ENCODE measurements around the gene VAPA.

The VAPA gene

GRCh38 chr18:9969247-9969646 is 55.4 kb downstream of the VAPA start:
- Histone ChIP-seq H3K4me1 (ENCODE audit: control insufficient read depth, low read depth, low read length) (no peaks in the 10 kb centered on the region), H3K27ac (ENCODE audit: low read length) (no peak overlapping the region), H3K4me3 (ENCODE audit: low read length) (no peak overlapping the region), H3K36me3 (ENCODE audit: control insufficient read depth, low read depth, low read length) (no peaks in the 10 kb centered on the region), H3K27me3 (ENCODE audit: control insufficient read depth, insufficient read depth, low read length) (no peaks in the 10 kb centered on the region), H3K9me3 (ENCODE audit: control insufficient read depth, low read depth, low read length) (no peaks in the 10 kb centered on the region), H3K9ac (ENCODE audit: low read length) (no peak overlapping the region)

DNA sequence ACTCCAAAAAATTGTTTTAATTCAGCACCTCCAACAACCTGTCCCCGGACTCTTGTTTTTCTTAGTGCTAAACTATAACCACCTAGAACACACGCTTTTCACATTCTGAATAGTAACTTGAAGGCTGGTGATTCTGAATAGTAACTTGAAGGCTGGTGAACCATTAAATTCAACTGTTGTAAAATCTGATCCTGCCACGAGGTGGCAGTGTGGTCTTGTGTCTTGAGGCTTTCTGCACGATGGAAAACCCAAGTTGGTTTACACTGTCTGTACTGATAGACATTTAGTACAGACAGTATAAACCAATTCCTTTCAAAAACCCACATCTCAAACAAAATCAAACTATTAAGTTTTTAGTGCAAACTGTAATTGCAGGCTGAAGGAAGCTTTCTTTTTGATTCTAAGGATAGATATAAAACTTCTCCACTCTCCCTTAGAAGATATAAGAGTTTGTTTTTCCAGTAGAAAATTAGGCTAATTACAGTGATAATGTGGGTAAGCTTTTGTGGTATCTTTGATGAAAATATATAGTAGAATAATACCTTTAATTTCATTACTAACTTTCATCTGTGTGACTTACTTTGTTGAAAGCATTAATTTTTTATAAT is 57.6 kb downstream of the VAPA start:
- Histone ChIP-seq H3K9ac (ENCODE audit: low read length) (no peak overlapping the region), H3K27me3 (ENCODE audit: control insufficient read depth, insufficient read depth, low read length) (no peaks in the 10 kb centered on the region), H3K36me3 (ENCODE audit: control insufficient read depth, low read depth, low read length) (no peaks in the 10 kb centered on the region), H3K9me3 (ENCODE audit: control insufficient read depth, low read depth, low read length) (peaks cover 11% of the 10 kb centered on the region), H3K27ac (ENCODE audit: low read length) (no peak overlapping the region), H3K4me3 (ENCODE audit: low read length) (no peak overlapping the region), H3K4me1 (ENCODE audit: control insufficient read depth, low read depth, low read length) (no peaks in the 10 kb centered on the region)

- Histone ChIP-seq H3K4me1 (ENCODE audit: control insufficient read depth, low read depth, low read length) (no peaks in the 10 kb centered on the region), H3K27me3 (ENCODE audit: control insufficient read depth, insufficient read depth, low read length) (no peaks in the 10 kb centered on the region), H3K9ac (ENCODE audit: low read length) (no peak overlapping the region), H3K36me3 (ENCODE audit: control insufficient read depth, low read depth, low read length) (no peaks in the 10 kb centered on the region), H3K9me3 (ENCODE audit: control insufficient read depth, low read depth, low read length) (peaks cover 11% of the 10 kb centered on the region), H3K4me3 (ENCODE audit: low read length) (no peak overlapping the region), H3K27ac (ENCODE audit: low read length) (no peak overlapping the region)
Measured at GRCh38 chr18:9973470-9973869, 59.7 kb downstream of the VAPA start.

DNA sequence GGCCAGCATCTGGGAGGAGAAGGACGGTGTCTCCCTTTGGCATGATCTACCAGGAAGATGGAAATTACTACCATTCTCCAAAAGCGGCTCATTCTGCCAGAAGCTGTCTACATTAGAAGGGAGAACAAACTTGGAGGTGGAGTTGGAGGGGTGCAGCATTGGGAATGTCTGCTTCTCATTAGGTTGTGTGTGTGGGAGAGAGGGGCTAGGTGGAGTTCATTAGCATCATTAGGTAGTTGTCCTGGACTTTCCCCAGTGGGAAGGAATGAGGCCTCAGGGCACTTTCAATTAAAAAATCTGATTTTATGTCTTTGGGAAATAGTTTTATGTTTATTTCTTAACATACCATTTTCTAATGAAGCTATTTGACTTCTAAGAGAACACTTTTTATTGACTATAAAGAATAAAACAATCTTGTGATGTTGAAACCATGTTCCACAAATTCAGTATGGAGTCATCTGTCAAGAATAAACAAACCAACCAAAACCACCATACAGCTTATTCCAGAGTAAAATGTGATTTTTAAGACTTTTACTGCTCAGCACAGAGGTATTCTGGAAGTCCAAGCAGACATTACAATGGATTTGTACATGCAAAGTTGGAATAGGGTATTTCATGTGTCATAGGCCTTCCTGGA is 60.6 kb downstream of the VAPA start:
- Histone ChIP-seq H3K4me1 (ENCODE audit: control insufficient read depth, low read depth, low read length) (no peaks in the 10 kb centered on the region), H3K9me3 (ENCODE audit: control insufficient read depth, low read depth, low read length) (peaks cover 11% of the 10 kb centered on the region), H3K9ac (ENCODE audit: low read length) (no peak overlapping the region), H3K27ac (ENCODE audit: low read length) (no peak overlapping the region), H3K4me3 (ENCODE audit: low read length) (no peak overlapping the region), H3K27me3 (ENCODE audit: control insufficient read depth, insufficient read depth, low read length) (no peaks in the 10 kb centered on the region), H3K36me3 (ENCODE audit: control insufficient read depth, low read depth, low read length) (no peaks in the 10 kb centered on the region)

GRCh38 chr18:9975658-9976057 is 61.8 kb downstream of the VAPA start:
- Histone ChIP-seq H3K4me1 (ENCODE audit: control insufficient read depth, low read depth, low read length) (no peaks in the 10 kb centered on the region), H3K27me3 (ENCODE audit: control insufficient read depth, insufficient read depth, low read length) (no peaks in the 10 kb centered on the region), H3K4me3 (ENCODE audit: low read length) (no peak overlapping the region), H3K27ac (ENCODE audit: low read length) (no peak overlapping the region), H3K36me3 (ENCODE audit: control insufficient read depth, low read depth, low read length) (no peaks in the 10 kb centered on the region), H3K9me3 (ENCODE audit: control insufficient read depth, low read depth, low read length) (peaks cover 11% of the 10 kb centered on the region), H3K9ac (ENCODE audit: low read length) (no peak overlapping the region)

- no peaks in the 10 kb centered on the region for H3K27me3 ChIP-seq (ENCODE audit: control insufficient read depth, insufficient read depth, low read length)
- H3K27ac ChIP-seq (ENCODE audit: low read length) = no peak overlapping the region
- no peak overlapping the region for H3K9ac ChIP-seq (ENCODE audit: low read length)
- H3K4me3 ChIP-seq (ENCODE audit: low read length) = no peak overlapping the region
- H3K9me3 ChIP-seq (ENCODE audit: control insufficient read depth, low read depth, low read length) = no peaks in the 10 kb centered on the region
- H3K4me1 ChIP-seq (ENCODE audit: control insufficient read depth, low read depth, low read length) = no peaks in the 10 kb centered on the region
- no peaks in the 10 kb centered on the region for H3K36me3 ChIP-seq (ENCODE audit: control insufficient read depth, low read depth, low read length)
Measured at GRCh38 chr18:9982711-9983110, 68.9 kb downstream of the VAPA start.

- Histone ChIP-seq H3K36me3 (ENCODE audit: control insufficient read depth, low read depth, low read length) (no peaks in the 10 kb centered on the region), H3K4me1 (ENCODE audit: control insufficient read depth, low read depth, low read length) (no peaks in the 10 kb centered on the region)
Measured at GRCh38 chr18:9984080-9984479, 70.3 kb downstream of the VAPA start.

DNA sequence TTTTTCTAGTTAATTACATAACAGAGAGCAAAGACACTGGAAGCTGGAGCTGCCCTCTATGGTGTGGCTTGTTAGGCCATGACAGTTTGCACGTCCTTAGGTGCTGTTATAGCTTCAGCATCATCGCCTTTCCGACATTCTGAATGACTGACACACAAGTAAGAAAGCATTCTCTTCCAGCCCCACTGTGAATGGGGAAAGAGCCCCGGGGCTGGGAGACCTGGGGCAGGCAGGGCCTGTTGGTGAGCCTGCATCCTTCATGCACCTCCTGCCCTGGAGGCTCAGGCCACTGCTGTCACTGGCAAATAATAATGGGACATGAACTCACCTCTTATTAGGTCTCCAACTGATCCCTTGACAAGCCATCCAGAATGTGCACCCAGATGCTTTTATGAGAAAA is 71.8 kb downstream of the VAPA start:
- Histone ChIP-seq H3K4me1 (ENCODE audit: control insufficient read depth, low read depth, low read length) (no peaks in the 10 kb centered on the region), H3K36me3 (ENCODE audit: control insufficient read depth, low read depth, low read length) (no peaks in the 10 kb centered on the region), H3K27ac (ENCODE audit: low read length) (no peak overlapping the region), H3K9me3 (ENCODE audit: control insufficient read depth, low read depth, low read length) (no peaks in the 10 kb centered on the region), H3K9ac (ENCODE audit: low read length) (no peak overlapping the region), H3K27me3 (ENCODE audit: control insufficient read depth, insufficient read depth, low read length) (no peaks in the 10 kb centered on the region), H3K4me3 (ENCODE audit: low read length) (no peak overlapping the region)

More at GRCh38 chr18:9984080-9984479, 70.3 kb downstream of the VAPA start:
- H3K4me3 ChIP-seq (ENCODE audit: low read length) = no peak overlapping the region
- no peaks in the 10 kb centered on the region for H3K27me3 ChIP-seq (ENCODE audit: control insufficient read depth, insufficient read depth, low read length)
- H3K9ac ChIP-seq (ENCODE audit: low read length) = no peak overlapping the region
- H3K9me3 ChIP-seq (ENCODE audit: control insufficient read depth, low read depth, low read length) = no peaks in the 10 kb centered on the region
- H3K27ac ChIP-seq (ENCODE audit: low read length) = no peak overlapping the region

GRCh38 chr18:9986156-9986930 is 72.5 kb downstream of the VAPA start:
- H3K4me1 ChIP-seq (ENCODE audit: control insufficient read depth, low read depth, low read length) = no peaks in the 10 kb centered on the region
- no peak overlapping the region for H3K9ac ChIP-seq (ENCODE audit: low read length)
- H3K27me3 ChIP-seq (ENCODE audit: control insufficient read depth, insufficient read depth, low read length) = no peaks in the 10 kb centered on the region
- H3K4me3 ChIP-seq (ENCODE audit: low read length) = no peak overlapping the region
- no peaks in the 10 kb centered on the region for H3K36me3 ChIP-seq (ENCODE audit: control insufficient read depth, low read depth, low read length)
- no peak overlapping the region for H3K27ac ChIP-seq (ENCODE audit: low read length)
- H3K9me3 ChIP-seq (ENCODE audit: control insufficient read depth, low read depth, low read length) = no peaks in the 10 kb centered on the region

DNA sequence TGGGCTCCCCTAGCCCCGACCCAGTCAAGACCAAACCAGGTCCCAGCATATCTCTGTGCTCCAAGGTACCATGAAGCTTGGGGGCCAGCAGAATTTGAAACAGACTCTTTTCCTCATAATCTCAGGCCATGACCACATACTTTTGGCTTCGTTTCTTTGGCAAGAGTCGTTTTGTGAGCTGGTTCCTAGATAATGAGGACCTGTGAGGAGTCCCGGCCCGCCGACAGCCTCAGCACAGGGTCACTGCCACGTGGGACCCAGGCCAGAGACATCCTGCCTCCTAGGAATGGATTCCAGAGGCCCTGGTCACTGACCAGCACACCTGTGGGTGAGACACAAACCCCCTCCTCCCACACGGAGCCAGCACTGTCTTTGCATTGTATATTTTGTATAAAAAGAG is 73.5 kb downstream of the VAPA start:
- H3K36me3 ChIP-seq (ENCODE audit: control insufficient read depth, low read depth, low read length) = no peaks in the 10 kb centered on the region
- no peaks in the 10 kb centered on the region for H3K9me3 ChIP-seq (ENCODE audit: control insufficient read depth, low read depth, low read length)
- no peak overlapping the region for H3K4me3 ChIP-seq (ENCODE audit: low read length)
- H3K27me3 ChIP-seq (ENCODE audit: control insufficient read depth, insufficient read depth, low read length) = no peaks in the 10 kb centered on the region
- no peak overlapping the region for H3K9ac ChIP-seq (ENCODE audit: low read length)
- no peaks in the 10 kb centered on the region for H3K4me1 ChIP-seq (ENCODE audit: control insufficient read depth, low read depth, low read length)
- H3K27ac ChIP-seq (ENCODE audit: low read length) = no peak overlapping the region

- no peaks in the 10 kb centered on the region for H3K27me3 ChIP-seq (ENCODE audit: control insufficient read depth, insufficient read depth, low read length)
- no peaks in the 10 kb centered on the region for H3K9me3 ChIP-seq (ENCODE audit: control insufficient read depth, low read depth, low read length)
- no peak overlapping the region for H3K9ac ChIP-seq (ENCODE audit: low read length)
- H3K27ac ChIP-seq (ENCODE audit: low read length) = no peak overlapping the region
- no peaks in the 10 kb centered on the region for H3K36me3 ChIP-seq (ENCODE audit: control insufficient read depth, low read depth, low read length)
- no peak overlapping the region for H3K4me3 ChIP-seq (ENCODE audit: low read length)
- H3K4me1 ChIP-seq (ENCODE audit: control insufficient read depth, low read depth, low read length) = no peaks in the 10 kb centered on the region
Measured at GRCh38 chr18:9987931-9988330, 74.1 kb downstream of the VAPA start.

- H3K9me3 ChIP-seq (ENCODE audit: control insufficient read depth, low read depth, low read length) = no peaks in the 10 kb centered on the region
- no peak overlapping the region for H3K9ac ChIP-seq (ENCODE audit: low read length)
- H3K27me3 ChIP-seq (ENCODE audit: control insufficient read depth, insufficient read depth, low read length) = no peaks in the 10 kb centered on the region
- H3K4me3 ChIP-seq (ENCODE audit: low read length) = no peak overlapping the region
- no peaks in the 10 kb centered on the region for H3K36me3 ChIP-seq (ENCODE audit: control insufficient read depth, low read depth, low read length)
- H3K4me1 ChIP-seq (ENCODE audit: control insufficient read depth, low read depth, low read length) = no peaks in the 10 kb centered on the region
- H3K27ac ChIP-seq (ENCODE audit: low read length) = no peak overlapping the region
Measured at GRCh38 chr18:9988665-9989064, 74.8 kb downstream of the VAPA start.

All from iPS-18a (cell line).